Cardiac fibroblast (primary cell): ENCODE measurements around the gene WHAMM.
"Not testable (repeated sequence)": the region's sequence is repeated elsewhere in the genome, so short reads cannot be mapped to it uniquely, and the experiment has no call there.

Source experiments
- DNase-seq, 2 donors: peaks; one replicate each; pipeline versions ENCODE4 v3.0.0 to v3.0.0-alpha.2; 2010; ENCODE audit warnings: low read depth in 2 of 2
- H3K4me3 ChIP-seq, 2 donors: replicated peaks in 1 of 2; 1 replicate in 1 of 2; 2 replicates in 1 of 2; pipeline ENCODE4 v1.5.1; 2011; ENCODE audit warnings: low read depth in 2 of 2, low read length in 2 of 2, mild to moderate bottlenecking in 2 of 2, moderate library complexity in 1 of 2
- CTCF ChIP-seq: IDR thresholded peaks from one replicate; pipeline ENCODE4 v1.5.1; 2011; ENCODE audit warnings: low read depth, mild to moderate bottlenecking, low read length, inconsistent platforms

Gene WHAMM

DNA sequence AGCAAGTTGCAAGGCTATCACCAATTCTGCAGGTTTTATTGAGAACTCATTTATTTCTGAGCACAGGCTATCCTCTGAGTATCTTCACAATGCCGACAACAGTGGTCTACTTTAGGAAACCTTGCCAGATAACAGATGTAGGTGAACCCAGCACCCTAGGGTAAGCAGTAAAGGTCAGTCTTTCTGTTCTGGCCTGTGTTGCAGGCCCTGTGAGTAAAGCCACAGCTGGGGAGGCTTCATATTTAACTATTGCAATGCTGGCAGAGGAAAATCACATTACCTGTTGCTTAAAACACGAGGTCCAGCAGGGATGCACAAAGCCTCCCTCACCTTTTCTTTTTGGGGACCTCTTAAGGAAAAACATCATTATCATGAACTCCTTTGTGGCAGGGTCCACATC, 55.5 kb downstream of the WHAMM start:
- H3K4me3 ChIP-seq, result no peak overlapping the region
- DNase-seq, result no peak
- TF ChIP-seq CTCF, result no peak

- not testable (repeated sequence) for DNase-seq, H3K4me3 ChIP-seq
Measured at GRCh38 chr15:82865581-82865980, 56.2 kb downstream of the WHAMM start.

DNA sequence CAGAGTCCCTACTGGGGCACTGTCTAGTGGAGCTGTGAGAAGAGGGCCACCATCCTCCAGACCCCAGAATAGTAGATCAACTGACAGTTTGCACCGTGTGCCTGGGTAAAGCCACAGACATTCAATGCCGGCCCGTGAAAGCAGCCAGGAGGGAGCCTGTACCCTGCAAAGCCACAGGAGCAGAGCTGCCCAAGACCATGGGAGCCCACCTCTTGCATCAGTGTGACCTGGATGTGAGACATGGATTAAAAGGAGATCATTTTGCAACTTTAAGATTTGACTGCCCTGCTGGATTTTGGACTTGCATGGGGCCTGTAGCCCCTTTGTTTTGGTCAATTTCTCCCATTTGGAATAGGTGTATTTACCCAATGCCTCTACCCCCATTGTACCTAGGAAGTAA, 56.6 kb downstream of the WHAMM start:
- not testable (repeated sequence) for DNase-seq, H3K4me3 ChIP-seq

GRCh38 chr15:82870727-82871320, 61.4 kb downstream of the WHAMM start:
- no peak for DNase-seq
- no peak overlapping the region for H3K4me3 ChIP-seq
- no peak for TF ChIP-seq CTCF

- peak in 1 of 2 donors; percentile 25 for DNase-seq
- no peak for TF ChIP-seq CTCF
- H3K4me3 ChIP-seq, result no peak overlapping the region
Measured at GRCh38 chr15:82871358-82871757, 61.9 kb downstream of the WHAMM start.

DNA sequence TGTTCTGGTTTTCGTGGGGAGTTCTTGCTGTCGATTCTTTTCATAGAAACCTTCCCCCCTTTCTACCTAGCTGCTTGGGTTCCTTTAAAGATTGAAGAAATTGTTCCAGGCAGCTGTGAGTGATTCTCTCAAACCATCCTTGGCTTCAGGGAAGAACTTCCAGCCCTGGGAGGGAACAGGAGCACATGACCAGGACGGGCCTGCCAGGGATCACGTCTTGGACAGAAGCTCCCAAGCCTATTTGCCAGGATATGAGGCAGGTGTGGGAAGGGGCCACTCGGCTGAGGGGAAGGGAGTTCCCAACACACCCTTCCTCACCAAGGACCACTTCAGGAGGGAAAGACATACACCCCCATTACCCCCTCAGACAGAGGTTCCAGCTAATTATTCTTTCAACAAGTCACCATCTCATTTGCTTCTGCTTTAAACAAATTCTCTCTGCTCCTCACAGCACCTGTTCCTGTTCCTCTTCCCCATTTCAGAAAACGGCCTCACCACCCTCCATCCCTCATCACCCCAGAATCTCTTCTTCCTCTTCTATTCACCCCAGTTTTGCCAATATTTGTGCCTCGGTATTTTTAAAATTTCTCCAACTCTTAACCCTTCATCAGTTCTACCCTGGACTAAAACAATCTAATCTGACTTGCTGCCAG, 62.5 kb downstream of the WHAMM start:
- H3K4me3 ChIP-seq, result no peak overlapping the region
- TF ChIP-seq CTCF, result no peak

DNA sequence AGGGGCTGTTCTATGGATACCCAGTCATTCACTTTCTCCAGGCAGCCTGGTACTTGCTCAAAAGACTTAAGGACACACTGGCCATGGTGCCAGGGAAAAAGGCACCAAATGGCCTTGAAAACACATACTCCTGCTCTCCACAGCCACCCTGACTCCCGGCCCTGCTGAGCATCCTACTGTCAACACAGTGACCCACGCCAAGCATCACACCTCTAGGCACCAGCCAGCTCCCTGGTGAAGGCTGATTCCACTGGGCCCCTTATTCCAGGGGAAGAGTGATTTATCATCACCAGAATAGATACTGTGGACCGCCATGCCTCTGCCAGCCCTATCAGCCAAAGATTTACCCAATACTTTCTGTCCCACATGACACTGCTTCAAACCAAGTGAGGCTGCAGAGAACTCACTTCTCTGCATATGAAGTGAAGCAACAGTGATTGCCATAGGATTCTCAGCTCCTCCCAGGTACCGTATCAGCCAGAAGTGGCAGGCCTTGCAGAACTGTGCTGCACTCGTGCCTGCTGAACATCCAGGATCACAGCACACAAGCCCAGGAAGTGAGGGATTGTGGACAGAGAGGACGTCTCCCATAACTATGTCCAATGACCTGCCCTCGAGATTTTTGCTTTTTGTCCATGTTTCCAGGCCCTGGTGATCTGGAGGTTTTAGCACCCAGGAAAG, 63.7 kb downstream of the WHAMM start:
- no peak for DNase-seq
- no peak overlapping the region for H3K4me3 ChIP-seq
- no peak for TF ChIP-seq CTCF

More for the DNA sequence above, 62.5 kb downstream of the WHAMM start:
- DNase-seq, result no peak

- TF ChIP-seq CTCF, result no peak
- H3K4me3 ChIP-seq, result no peak overlapping the region
- DNase-seq, result no peak
Measured at GRCh38 chr15:82874267-82874666, 64.8 kb downstream of the WHAMM start.
